ENCODE measurements around the gene CCDC170. TPM values are rescaled to one million over a fixed set of nuclear protein-coding genes. Genes with fewer than 3 reads are reported as not detected.

CCDC170 gene
- total RNA-seq, 1 experiment from 2014 or later: 0.12 TPM

DNA sequence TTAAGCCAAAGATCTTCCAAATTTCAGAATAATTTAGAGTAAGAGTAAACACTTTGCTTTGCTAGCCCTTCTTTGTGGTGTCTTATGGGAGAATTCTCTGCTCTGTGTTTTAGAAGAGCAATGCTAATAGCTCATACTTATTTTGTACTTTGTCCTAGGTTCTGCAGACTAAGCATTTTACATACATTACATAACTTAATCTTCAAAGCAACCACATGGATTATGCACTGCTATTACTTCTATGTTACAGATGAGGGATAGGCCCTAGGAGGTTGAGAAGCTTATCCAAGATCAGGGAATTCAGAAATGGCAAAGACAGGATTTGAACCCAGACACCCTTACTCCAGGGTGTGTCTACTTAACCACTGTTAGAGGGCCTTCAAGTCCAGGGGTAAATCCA lies 9.8 kb upstream of the CCDC170 start (continued):
- TF ChIP-seq, protein P1, sequence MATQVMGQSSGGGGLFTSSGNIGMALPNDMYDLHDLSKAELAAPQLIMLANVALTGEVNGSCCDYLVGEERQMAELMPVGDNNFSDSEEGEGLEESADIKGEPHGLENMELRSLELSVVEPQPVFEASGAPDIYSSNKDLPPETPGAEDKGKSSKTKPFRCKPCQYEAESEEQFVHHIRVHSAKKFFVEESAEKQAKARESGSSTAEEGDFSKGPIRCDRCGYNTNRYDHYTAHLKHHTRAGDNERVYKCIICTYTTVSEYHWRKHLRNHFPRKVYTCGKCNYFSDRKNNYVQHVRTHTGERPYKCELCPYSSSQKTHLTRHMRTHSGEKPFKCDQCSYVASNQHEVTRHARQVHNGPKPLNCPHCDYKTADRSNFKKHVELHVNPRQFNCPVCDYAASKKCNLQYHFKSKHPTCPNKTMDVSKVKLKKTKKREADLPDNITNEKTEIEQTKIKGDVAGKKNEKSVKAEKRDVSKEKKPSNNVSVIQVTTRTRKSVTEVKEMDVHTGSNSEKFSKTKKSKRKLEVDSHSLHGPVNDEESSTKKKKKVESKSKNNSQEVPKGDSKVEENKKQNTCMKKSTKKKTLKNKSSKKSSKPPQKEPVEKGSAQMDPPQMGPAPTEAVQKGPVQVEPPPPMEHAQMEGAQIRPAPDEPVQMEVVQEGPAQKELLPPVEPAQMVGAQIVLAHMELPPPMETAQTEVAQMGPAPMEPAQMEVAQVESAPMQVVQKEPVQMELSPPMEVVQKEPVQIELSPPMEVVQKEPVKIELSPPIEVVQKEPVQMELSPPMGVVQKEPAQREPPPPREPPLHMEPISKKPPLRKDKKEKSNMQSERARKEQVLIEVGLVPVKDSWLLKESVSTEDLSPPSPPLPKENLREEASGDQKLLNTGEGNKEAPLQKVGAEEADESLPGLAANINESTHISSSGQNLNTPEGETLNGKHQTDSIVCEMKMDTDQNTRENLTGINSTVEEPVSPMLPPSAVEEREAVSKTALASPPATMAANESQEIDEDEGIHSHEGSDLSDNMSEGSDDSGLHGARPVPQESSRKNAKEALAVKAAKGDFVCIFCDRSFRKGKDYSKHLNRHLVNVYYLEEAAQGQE (IDR thresholded peaks at IDR 0.05; ENCODE audit: low read depth): no peak
- TF ChIP-seq POLR2A (IDR thresholded peaks at IDR 0.05; ENCODE audit: borderline replicate concordance, extremely low read depth, insufficient read depth, insufficient read length): no peak
- TF ChIP-seq CTCF (IDR thresholded peaks at IDR 0.05 in 2 of 3, conservative IDR thresholded peaks at IDR 0.05 in 1 of 3; ENCODE audit: borderline replicate concordance in 1 of 3, insufficient read depth in 1 of 3, low read depth in 2 of 3, low read length in 2 of 3): no peak
- TF ChIP-seq, protein P2, sequence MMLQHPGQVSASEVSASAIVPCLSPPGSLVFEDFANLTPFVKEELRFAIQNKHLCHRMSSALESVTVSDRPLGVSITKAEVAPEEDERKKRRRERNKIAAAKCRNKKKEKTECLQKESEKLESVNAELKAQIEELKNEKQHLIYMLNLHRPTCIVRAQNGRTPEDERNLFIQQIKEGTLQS (IDR thresholded peaks at IDR 0.05): no peak
- TF ChIP-seq FOSL1 (IDR thresholded peaks at IDR 0.05; ENCODE audit: low read depth): no peak
- TF ChIP-seq SRF (IDR thresholded peaks at IDR 0.05; ENCODE audit: low read depth): no peak
- no peak for TF ChIP-seq ZFX (IDR thresholded peaks at IDR 0.05)

GRCh38 chr6:151488226-151488625 lies 5.6 kb upstream of the CCDC170 start:
- Histone ChIP-seq H3K4me3 (replicated peaks in 1 of 2; ENCODE audit: low read depth in 1 of 2, low read length in 2 of 2) (no peak overlapping the region), H2AFZ (ENCODE audit: low read depth, low read length, poor library complexity, severe bottlenecking) (no peak overlapping the region), H3K9me2 (ENCODE audit: insufficient read depth) (no peaks in the 10 kb centered on the region), H3K4me1 (ENCODE audit: control insufficient read depth in 1 of 2, insufficient read depth in 2 of 2, low read length in 2 of 2) (no peaks in the 10 kb centered on the region), H3K79me2 (ENCODE audit: insufficient read depth, low read length) (no peaks in the 10 kb centered on the region), H4K20me1 (ENCODE audit: insufficient read depth) (no peaks in the 10 kb centered on the region), H3K36me3 (ENCODE audit: control insufficient read depth in 1 of 2, insufficient read depth in 2 of 2, low read length in 2 of 2) (no peaks in the 10 kb centered on the region), H3K27ac (ENCODE audit: low read depth, low read length) (no peak overlapping the region), H3K9me3 (ENCODE audit: control insufficient read depth in 1 of 2, insufficient read depth in 1 of 2, low read depth in 1 of 2, low read length in 2 of 2) (no peaks in the 10 kb centered on the region), H3K27me3 (ENCODE audit: insufficient read depth, low read length) (no peaks in the 10 kb centered on the region), H3K9ac (ENCODE audit: low read length) (no peak overlapping the region), H3K4me2 (ENCODE audit: low read length) (no peak overlapping the region)
- BruUV-seq (replicated peaks): no TSS peak
- intact Hi-C loops (cut with micrococcal nuclease): no loop called here
- TF ChIP-seq POLR2AphosphoS5 (IDR thresholded peaks at IDR 0.05; ENCODE audit: low read depth, low read length) (no peak), ZNF274 (IDR thresholded peaks at IDR 0.05; ENCODE audit: low read depth, low read length) (no peak), SP1 (IDR thresholded peaks at IDR 0.05; ENCODE audit: low read depth) (no peak), EGR1 (IDR thresholded peaks at IDR 0.05; ENCODE audit: low read depth) (no peak), CEBPB (IDR thresholded peaks at IDR 0.05; ENCODE audit: low read depth) (no peak), ELF1 (IDR thresholded peaks at IDR 0.05; ENCODE audit: borderline replicate concordance, low read depth) (no peak), EZH2phosphoT487 (IDR thresholded peaks at IDR 0.05; ENCODE audit: borderline replicate concordance) (no peak)
- CTCF ChIA-PET: no interaction called here
- POLR2A ChIA-PET: no interaction called here
- DNase-seq (ENCODE audit: low read depth, low spot score): no peak
- no peak for ATAC-seq
- RAD21 ChIA-PET (ENCODE audit: low non-redundant PET in 1 of 2, low total read pairs in 2 of 2, uncharacterized antibody in 2 of 2, unreplicated experiment in 2 of 2): no interaction called here
